H1 (cell line): ENCODE data around the gene OR8B12. TPM values are rescaled to one million over a fixed set of nuclear protein-coding genes. Genes with fewer than 3 reads are reported as not detected.

Source experiments
- CTCF ChIA-PET: fragments of 300-600 bp; sonication (Branson Sonifier 250); formaldehyde crosslinking; loops from one replicate; lab custom pipeline; 2021; ENCODE audit not compliant: partially characterized antibody; lab: Charles Lee
- POLR2A ChIA-PET: fragments of 300-600 bp; sonication (Branson Sonifier 250); formaldehyde crosslinking; loops from one replicate; lab custom pipeline; 2021; ENCODE audit warnings: inconsistent platforms; ENCODE audit not compliant: partially characterized antibody; lab: Charles Lee
- DNase-seq, 2 experiments: peaks; one replicate each; pipeline versions ENCODE4 v3.0.0 to v3.0.0-alpha.2; 2010 to 2022; ENCODE audit warnings: low spot score in 2 of 2, low read depth in 1 of 2, mixed read lengths in 1 of 2
- FAIRE-seq: peaks from 2 replicates; lab custom pipeline; 2011; peaks lifted over from hg19 to GRCh38; lab: Jason Lieb, UNC
- H2AFZ ChIP-seq: 2 replicates; pipeline ENCODE4 v1.8.1; 2012; ENCODE audit warnings: low read length, inconsistent platforms
- H2AK5ac ChIP-seq: 2 replicates; pipeline ENCODE4 v1.6.1; 2013; ENCODE audit warnings: low read depth, low read length
- H2BK120ac ChIP-seq: replicated peaks from 2 replicates; pipeline ENCODE3; 2013; ENCODE audit warnings: low read depth, low read length, inconsistent platforms
- H2BK12ac ChIP-seq: 2 replicates; pipeline ENCODE4 v1.6.1; 2013; ENCODE audit warnings: low read depth, low read length
- H2BK15ac ChIP-seq: 2 replicates; pipeline ENCODE4 v1.6.1; 2013; ENCODE audit warnings: low read length
- H2BK20ac ChIP-seq: 2 replicates; pipeline ENCODE4 v1.6.1; 2013; ENCODE audit warnings: low read length
- H2BK5ac ChIP-seq: 2 replicates; pipeline ENCODE4 v1.6.1; 2013; ENCODE audit warnings: low read depth, low read length
- H3K14ac ChIP-seq: 2 replicates; pipeline ENCODE4 v1.6.1; 2013; ENCODE audit warnings: inconsistent platforms; ENCODE audit not compliant: insufficient read length
- H3K18ac ChIP-seq: 2 replicates; pipeline ENCODE4 v1.6.1; 2013; ENCODE audit warnings: low read length; ENCODE audit errors: extremely low read depth
- H3K23ac ChIP-seq: 2 replicates; pipeline ENCODE4 v1.6.1; 2013; ENCODE audit warnings: inconsistent platforms; ENCODE audit not compliant: insufficient read length
- H3K23me2 ChIP-seq: 2 replicates; pipeline ENCODE4 v1.6.1; 2013; ENCODE audit warnings: low read depth, low read length
- H3K27ac ChIP-seq: 2 replicates; pipeline ENCODE4 v1.6.1; 2011; ENCODE audit warnings: low read depth, low read length, inconsistent platforms
- H3K27me3 ChIP-seq, 4 experiments: replicated peaks in 1 of 4; 1 replicate in 1 of 4; 2 replicates in 3 of 4; pipeline versions ENCODE4 v1.6.1 to v1.8.1; 2011 to 2013; ENCODE audit warnings: low read length in 3 of 4, mild to moderate bottlenecking in 3 of 4, inconsistent platforms in 2 of 4, mixed read lengths in 2 of 4, moderate library complexity in 1 of 4; ENCODE audit not compliant: control insufficient read depth in 3 of 4, insufficient read depth in 3 of 4; ENCODE audit errors: extremely low read depth in 1 of 4
- H3K36me3 ChIP-seq, 4 experiments: 2 replicates each; pipeline versions ENCODE4 v1.6.1 to v1.8.1; 2011 to 2013; ENCODE audit warnings: mild to moderate bottlenecking in 4 of 4, low read length in 3 of 4, moderate library complexity in 2 of 4, control low read depth in 1 of 4, inconsistent platforms in 1 of 4; ENCODE audit not compliant: insufficient read depth in 4 of 4, control insufficient read depth in 2 of 4
- H3K4ac ChIP-seq: replicated peaks from 2 replicates; pipeline ENCODE3; 2013; ENCODE audit warnings: low read length, low read depth, mixed read lengths, inconsistent platforms; ENCODE audit not compliant: insufficient read length
- H3K4me1 ChIP-seq, 4 experiments: replicated peaks in 1 of 4; 1 replicate in 1 of 4; 2 replicates in 3 of 4; pipeline versions ENCODE4 v1.6.1 to v1.8.1; 2011 to 2013; ENCODE audit warnings: low read length in 3 of 4, inconsistent platforms in 2 of 4, mixed read lengths in 1 of 4; ENCODE audit not compliant: insufficient read depth in 4 of 4, control insufficient read depth in 3 of 4
- H3K4me2 ChIP-seq, 2 experiments: 2 replicates each; pipeline versions ENCODE4 v1.6.1 to v1.8.1; 2011 to 2013; ENCODE audit warnings: low read depth in 2 of 2, low read length in 2 of 2, control low read depth in 1 of 2, inconsistent platforms in 1 of 2, mild to moderate bottlenecking in 1 of 2; ENCODE audit not compliant: insufficient read depth in 1 of 2
- H3K4me3 ChIP-seq, 4 experiments: fragments of 200-600, 300-600 bp in 1 of 4; sonication (generic), shearing (Covaris generic), sonication (Bioruptor Twin) in 1 of 4; 2 replicates each; pipeline versions ENCODE4 v1.5.1 to v1.8.1; 2011 to 2016; ENCODE audit warnings: low read length in 4 of 4, low read depth in 3 of 4, control low read depth in 2 of 4, inconsistent platforms in 2 of 4, mild to moderate bottlenecking in 2 of 4, mixed read lengths in 1 of 4, moderate library complexity in 1 of 4; ENCODE audit not compliant: insufficient read depth in 2 of 4; ENCODE audit errors: extremely low read depth in 1 of 4
- H3K56ac ChIP-seq: replicated peaks from 2 replicates; pipeline ENCODE3; 2013; ENCODE audit warnings: low read depth, mild to moderate bottlenecking, mixed read lengths, low read length, inconsistent platforms; ENCODE audit not compliant: insufficient read length
- H3K79me1 ChIP-seq: 2 replicates; pipeline ENCODE4 v1.6.1; 2013; ENCODE audit warnings: low read depth, low read length, control low read depth
- H3K79me2 ChIP-seq, 2 experiments: 2 replicates each; pipeline versions ENCODE4 v1.6.1 to v1.8.1; 2012 to 2013; ENCODE audit warnings: low read length in 2 of 2, mild to moderate bottlenecking in 2 of 2, inconsistent platforms in 1 of 2; ENCODE audit not compliant: insufficient read depth in 2 of 2, control insufficient read depth in 1 of 2
- H3K9ac ChIP-seq, 4 experiments: replicated peaks in 1 of 4; 1 replicate in 1 of 4; 2 replicates in 3 of 4; pipeline versions ENCODE4 v1.6.1 to v1.8.1; 2011 to 2013; ENCODE audit warnings: low read depth in 3 of 4, low read length in 3 of 4, control low read depth in 2 of 4, mild to moderate bottlenecking in 2 of 4, moderate library complexity in 2 of 4, inconsistent platforms in 1 of 4; ENCODE audit errors: extremely low read depth in 1 of 4
- H3K9me3 ChIP-seq, 2 experiments: 2 replicates each; pipeline versions ENCODE4 v1.6.1 to v1.8.1; 2012 to 2013; ENCODE audit warnings: mild to moderate bottlenecking in 2 of 2, moderate library complexity in 2 of 2, control low read depth in 1 of 2, inconsistent platforms in 1 of 2, low read depth in 1 of 2, low read length in 1 of 2, mixed read lengths in 1 of 2; ENCODE audit not compliant: insufficient read depth in 2 of 2
- H4K20me1 ChIP-seq, 2 experiments: replicated peaks in 1 of 2; 2 replicates each; pipeline versions ENCODE3 to v1.8.1; 2011 to 2013; ENCODE audit warnings: inconsistent platforms in 2 of 2, low read length in 2 of 2, mild to moderate bottlenecking in 1 of 2; ENCODE audit not compliant: insufficient read depth in 2 of 2, control insufficient read depth in 1 of 2
- H4K5ac ChIP-seq: 2 replicates; pipeline ENCODE4 v1.6.1; 2013; ENCODE audit warnings: low read length, low read depth, mixed read lengths, inconsistent platforms; ENCODE audit not compliant: insufficient read length
- H4K8ac ChIP-seq: 2 replicates; pipeline ENCODE4 v1.8.0; 2013; ENCODE audit warnings: mild to moderate bottlenecking, moderate library complexity, low read length, inconsistent platforms; ENCODE audit not compliant: insufficient read depth; ENCODE audit errors: extremely low read depth
- H4K91ac ChIP-seq: replicated peaks from 2 replicates; pipeline ENCODE3; 2013; ENCODE audit warnings: low read length, mixed read lengths, inconsistent platforms; ENCODE audit not compliant: insufficient read length
- BCL11A ChIP-seq, 2 experiments: IDR thresholded peaks; one replicate each; pipeline ENCODE4 v1.6.1; 2011; ENCODE audit warnings: low read depth in 2 of 2, low read length in 2 of 2, mild to moderate bottlenecking in 2 of 2
- GABPA ChIP-seq: IDR thresholded peaks from 2 replicates; pipeline ENCODE4 v1.6.1; 2011; ENCODE audit warnings: mild to moderate bottlenecking, low read length, moderate library complexity, borderline replicate concordance; ENCODE audit not compliant: insufficient read depth
- POLR2AphosphoS5 ChIP-seq: IDR thresholded peaks from 2 replicates; pipeline ENCODE4 v1.6.1; 2011; ENCODE audit warnings: low read depth, low read length
- RXRA ChIP-seq: IDR thresholded peaks from 2 replicates; pipeline ENCODE4 v1.6.1; 2011; ENCODE audit warnings: low read depth, mild to moderate bottlenecking, low read length, moderate library complexity; ENCODE audit not compliant: insufficient read depth
- SP1 ChIP-seq: IDR thresholded peaks from 2 replicates; pipeline ENCODE4 v1.6.1; 2011; ENCODE audit warnings: low read depth, low read length
- WGBS, 2 experiments: shearing (Covaris generic) in 1 of 2; methylation state at CpG; one replicate each; pipeline versions ENCODE4 v1.1.6 to v1.1.7; 2013 to 2015; ENCODE audit warnings: low lambda C conversion rate in 2 of 2, mixed read lengths in 2 of 2, inconsistent platforms in 1 of 2, low coverage in 1 of 2, missing lambda C conversion rate in 1 of 2; ENCODE audit not compliant: insufficient replicate concordance in 2 of 2, insufficient coverage in 1 of 2, insufficient read length in 1 of 2; ENCODE audit errors: extremely low coverage in 1 of 2, missing lambda C conversion rate in 1 of 2; 5-methylcytosine and 5-hydroxymethylcytosine counted together
- polyA plus RNA-seq, 7 experiments: library from polyadenylated mRNA; depleted of rRNA in 3 of 7; stranded (reverse) in 5 of 7; unstranded in 2 of 7; fragments of >200 nt in 5 of 7; fragments of 200-250 nt in 2 of 7; gene quantifications; 1 replicate in 5 of 7; 2 replicates in 1 of 7; 4 replicates in 1 of 7; pipeline versions ENCODE4 v1.2.1 to v1.2.3, GENCODE V29; 2011 to 2013; ENCODE audit warnings: missing spikeins in 2 of 7, mixed read lengths in 2 of 7
- total RNA-seq: library from RNA; stranded (reverse); fragmentation: NEBNext Ultra II Directional; extraction: Animal tissue kit (Norgen Biotek cat#: 25700); gene quantifications from 2 replicates; pipeline ENCODE4 v1.2.1, GENCODE V29; 2021

The OR8B12 gene
- total and polyA plus RNA-seq, 2 of the 8 experiments (the other 6 are each of a cell fraction or from before 2014, with no cell fraction given) = not detected

- Histone ChIP-seq H2AK5ac (no peak overlapping the region), H3K9ac (no peak overlapping the region), H3K79me1 (no peaks in the 10 kb centered on the region), H3K4me1 (peaks cover 0 to 3% (median 1%) of the 10 kb centered on the region in 4 experiments; a peak in 2 of 7 replicates), H4K8ac (no peak overlapping the region), H2BK120ac (no peak overlapping the region), H3K4me3 (no peak overlapping the region), H2BK20ac (no peak overlapping the region), H3K27me3 (no peaks in the 10 kb centered on the region), H2AFZ (no peak overlapping the region; the same call in 1 of the 2 replicates), H3K4me2 (no peak overlapping the region), H3K27ac (no peak overlapping the region), H3K14ac (no peak overlapping the region), H4K91ac (no peak overlapping the region), H3K79me2 (no peaks in the 10 kb centered on the region), H3K4ac (no peak overlapping the region), H2BK12ac (0 out of 2 replicates have a peak overlapping the region, but pooled peaks have one; percentile 27), H4K5ac (no peak overlapping the region), H2BK15ac (no peak overlapping the region), H2BK5ac (no peak overlapping the region), H3K56ac (no peak overlapping the region), H3K18ac (no peak overlapping the region), H3K23me2 (no peaks in the 10 kb centered on the region), H3K9me3 (no peaks in the 10 kb centered on the region), H4K20me1 (no peaks in the 10 kb centered on the region), H3K23ac (no peak overlapping the region), H3K36me3 (no peaks in the 10 kb centered on the region)
- no peak for TF ChIP-seq POLR2AphosphoS5
- TF ChIP-seq SP1 = no peak
- no peak for TF ChIP-seq BCL11A (IDR thresholded peaks at IDR 0.05; ENCODE audit: low read depth in 2 of 2, low read length in 2 of 2)
- no peak for TF ChIP-seq RXRA
- TF ChIP-seq GABPA = no peak
- ChIA-PET CTCF (interaction anchor here (1.7 to 2.5 kb wide), 3 partner anchors 16 to 168 kb away, joined by 5 to 10 read pairs (median 5); no protein-coding TSS in a partner anchor), POLR2A (no interaction called here)
- WGBS, 2 experiments = 85% methylated on average over 7 of the region's 7 CpGs; no CpG with 5 or more reads in 1 of the 2 experiments
- no peak for FAIRE-seq
- DNase-seq = no peak
Observed at GRCh38 chr11:124570160-124570559, 26.7 kb upstream of the OR8B12 start.
